ENCODE results near the gene NAT10.

The NAT10 gene

GRCh38 chr11:34151166-34151565 lies 45.7 kb downstream of the NAT10 start:
- peak overlapping the region; percentile 26; the same call in 1 of the 2 replicates for H3K27ac ChIP-seq
- no peak for TF ChIP-seq CTCF (conservative IDR thresholded peaks at IDR 0.05)

GRCh38 chr11:34151916-34152845 lies 46.8 kb downstream of the NAT10 start:
- no peak for TF ChIP-seq CTCF (conservative IDR thresholded peaks at IDR 0.05)
- H3K27ac ChIP-seq: no peak overlapping the region; the same call in 1 of the 2 replicates

GRCh38 chr11:34154059-34154875 lies 48.8 kb downstream of the NAT10 start:
- peak overlapping the region; percentile 60 for H3K27ac ChIP-seq
- TF ChIP-seq CTCF (conservative IDR thresholded peaks at IDR 0.05): no peak

- peak overlapping the region; percentile 60 for H3K27ac ChIP-seq
- TF ChIP-seq CTCF (conservative IDR thresholded peaks at IDR 0.05): no peak
Observed at GRCh38 chr11:34155057-34155756, 49.8 kb downstream of the NAT10 start.

DNA sequence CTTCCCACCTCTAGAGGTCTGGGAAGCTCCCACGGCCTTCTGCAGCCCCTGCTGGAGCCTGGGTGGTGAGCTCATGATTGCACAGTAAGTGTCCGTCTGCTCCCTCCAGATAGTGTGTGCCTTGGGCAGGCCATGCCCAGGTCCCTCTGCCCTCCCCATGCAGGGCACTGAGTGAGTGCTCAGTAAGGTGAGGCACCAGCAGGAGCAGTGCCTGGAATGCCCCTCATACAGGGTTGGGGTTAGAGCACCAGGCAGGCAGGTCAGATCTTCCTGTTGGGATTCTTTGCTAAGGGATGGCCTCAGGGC lies 50.3 kb downstream of the NAT10 start:
- H3K27ac ChIP-seq: peak overlapping the region; percentile 60
- no peak for TF ChIP-seq CTCF (conservative IDR thresholded peaks at IDR 0.05)

- no peak for TF ChIP-seq CTCF (conservative IDR thresholded peaks at IDR 0.05)
- peak overlapping the region; percentile 60; the same call in 1 of the 2 replicates for H3K27ac ChIP-seq
Observed at GRCh38 chr11:34157163-34157562, 51.7 kb downstream of the NAT10 start.

DNA sequence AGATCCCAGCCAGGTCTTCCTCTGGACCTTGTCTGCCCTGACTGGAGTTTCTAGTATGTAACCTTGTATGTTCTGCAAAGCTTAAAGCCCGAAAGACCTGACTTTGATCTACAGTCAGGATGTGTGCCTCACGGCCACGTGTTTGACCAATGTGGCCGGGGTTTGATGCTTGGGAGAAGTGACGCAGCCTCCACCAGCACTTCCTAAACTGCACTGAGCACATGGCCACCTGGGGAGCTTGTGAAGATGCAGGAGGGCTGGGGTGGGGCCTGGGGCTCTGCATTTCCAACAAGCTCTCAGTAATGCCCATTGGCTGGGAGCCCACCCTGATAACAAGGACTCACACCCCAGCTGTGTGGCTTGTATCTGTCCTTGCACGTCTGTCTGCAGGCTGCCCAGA lies 53.2 kb downstream of the NAT10 start:
- H3K27ac ChIP-seq: no peak overlapping the region
- no peak for TF ChIP-seq CTCF (conservative IDR thresholded peaks at IDR 0.05)
